CD8-positive, alpha-beta memory T cell (primary cell): ENCODE data around the gene DDX47. TPM values are rescaled to one million over a fixed set of nuclear protein-coding genes. Genes with fewer than 3 reads are reported as not detected.
"Not testable (repeated sequence)": the region's sequence is repeated elsewhere in the genome, so short reads cannot be mapped to it uniquely, and the experiment has no call there.

Experiments
- CTCF ChIA-PET: fragments of 350-600 bp; sonication (Branson Sonifier 250); formaldehyde crosslinking; loops from one replicate; lab custom pipeline; 2021; ENCODE audit warnings: antibody characterized with exemption; lab: Charles Lee
- POLR2A ChIA-PET: fragments of 350-600 bp; sonication (Branson Sonifier 250); formaldehyde crosslinking; loops from one replicate; lab custom pipeline; 2021; ENCODE audit warnings: antibody characterized with exemption; lab: Charles Lee
- DNase-seq, 5 donors: peaks; one replicate each; pipeline versions ENCODE4 v3.0.0 to v3.0.0-alpha.2; 2020 to 2022; ENCODE audit warnings: mixed read lengths in 1 of 5
- H3K27ac ChIP-seq: one replicate; pipeline ENCODE4 v1.7.0; 2013; ENCODE audit warnings: low read depth, mild to moderate bottlenecking, low read length, moderate library complexity
- H3K27me3 ChIP-seq: 2 replicates; pipeline ENCODE4 v1.7.0; 2013; ENCODE audit warnings: low read length, mild to moderate bottlenecking; ENCODE audit not compliant: insufficient read depth, poor library complexity, severe bottlenecking
- H3K36me3 ChIP-seq: 2 replicates; pipeline ENCODE4 v1.7.0; 2013; ENCODE audit warnings: mild to moderate bottlenecking, low read length, moderate library complexity; ENCODE audit not compliant: insufficient read depth
- H3K4me1 ChIP-seq: 2 replicates; pipeline ENCODE4 v1.7.0; 2013; ENCODE audit warnings: mild to moderate bottlenecking, low read length, moderate library complexity; ENCODE audit not compliant: insufficient read depth
- H3K4me3 ChIP-seq: 2 replicates; pipeline ENCODE4 v1.7.0; 2013; ENCODE audit warnings: mild to moderate bottlenecking, low read length
- H3K9me3 ChIP-seq: 2 replicates; pipeline ENCODE4 v1.7.0; 2013; ENCODE audit warnings: mild to moderate bottlenecking, low read length
- H3K27ac Mint-ChIP-seq, 8 donors: one replicate each; pipeline ENCODE4 v1.8.0; 2020 to 2021; ENCODE audit warnings: mixed read lengths in 8 of 8, mild to moderate bottlenecking in 6 of 8, inconsistent platforms in 3 of 8, moderate library complexity in 3 of 8
- H3K27me3 Mint-ChIP-seq, 2 donors: one replicate each; pipeline ENCODE4 v1.8.0; 2020 to 2021; ENCODE audit warnings: mixed read lengths in 2 of 2, mild to moderate bottlenecking in 1 of 2, moderate library complexity in 1 of 2
- H3K36me3 Mint-ChIP-seq, 3 donors: one replicate each; pipeline ENCODE4 v1.8.0; 2020 to 2021; ENCODE audit warnings: mixed read lengths in 3 of 3, inconsistent platforms in 1 of 3, mild to moderate bottlenecking in 1 of 3
- H3K4me1 Mint-ChIP-seq, 3 donors: one replicate each; pipeline ENCODE4 v1.8.0; 2020 to 2021; ENCODE audit warnings: mixed read lengths in 3 of 3, inconsistent platforms in 1 of 3, mild to moderate bottlenecking in 1 of 3
- H3K4me3 Mint-ChIP-seq, 7 donors: one replicate each; pipeline ENCODE4 v1.8.0; 2020 to 2021; ENCODE audit warnings: mixed read lengths in 7 of 7, mild to moderate bottlenecking in 6 of 7, moderate library complexity in 4 of 7, inconsistent platforms in 2 of 7
- H3K9me3 Mint-ChIP-seq, 5 donors: one replicate each; pipeline ENCODE4 v1.8.0; 2020 to 2022; ENCODE audit warnings: mixed read lengths in 5 of 5, mild to moderate bottlenecking in 3 of 5, moderate library complexity in 2 of 5, inconsistent platforms in 1 of 5
- polyA plus RNA-seq: library from polyadenylated mRNA; unstranded; fragments of 300-500 nt; fragmentation: Illumina TruSeq; gene quantifications from one replicate; pipeline ENCODE4 v1.2.3, GENCODE V29; 2021
- total RNA-seq, 2 experiments: library from RNA; stranded (reverse); gene quantifications; one replicate each; pipeline ENCODE4 v1.2.3, GENCODE V29; 2021

The DDX47 gene
- total and polyA plus RNA-seq, 3 experiments from 2014 or later: 64.5 to 106 (median 105) TPM

- H3K4me3 ChIP-seq: no peak overlapping the region
- no peak overlapping the region for H3K4me3 Mint-ChIP-seq
- ChIA-PET POLR2A (no interaction called here), CTCF (interaction anchor here (1.3 kb wide), 1 partner anchor 345 kb away, joined by 3 read pairs; no protein-coding TSS in a partner anchor)
- no peak for DNase-seq
- H3K4me1 Mint-ChIP-seq: no peaks in the 10 kb centered on the region
- H3K27ac Mint-ChIP-seq: no peak overlapping the region
- no peaks in the 10 kb centered on the region for H3K9me3 ChIP-seq
- peaks cover 0 to 4% (median 4%) of the 10 kb centered on the region in 3 donors for H3K36me3 Mint-ChIP-seq
- no peaks in the 10 kb centered on the region for H3K9me3 Mint-ChIP-seq
- no peaks in the 10 kb centered on the region for H3K27me3 Mint-ChIP-seq
- no peaks in the 10 kb centered on the region for H3K27me3 ChIP-seq
- no peaks in the 10 kb centered on the region for H3K36me3 ChIP-seq
- H3K4me1 ChIP-seq: no peaks in the 10 kb centered on the region
- no peak overlapping the region for H3K27ac ChIP-seq
Observed at GRCh38 chr12:12868477-12869235, 55.5 kb downstream of the DDX47 start.

GRCh38 chr12:12870465-12870864 is 57.3 kb downstream of the DDX47 start:
- Histone ChIP-seq H3K9me3 (no peaks in the 10 kb centered on the region), H3K27me3 (no peaks in the 10 kb centered on the region), H3K4me3 (no peak overlapping the region), H3K36me3 (no peaks in the 10 kb centered on the region), H3K4me1 (no peaks in the 10 kb centered on the region), H3K27ac (no peak overlapping the region)
- no peak overlapping the region for H3K27ac Mint-ChIP-seq
- H3K27me3 Mint-ChIP-seq: no peaks in the 10 kb centered on the region
- ChIA-PET POLR2A (no interaction called here), CTCF (no interaction called here)
- peaks cover 0 to 5% (median 0%) of the 10 kb centered on the region in 3 donors for H3K36me3 Mint-ChIP-seq
- H3K4me1 Mint-ChIP-seq: no peaks in the 10 kb centered on the region
- H3K9me3 Mint-ChIP-seq: no peaks in the 10 kb centered on the region
- no peak for DNase-seq
- no peak overlapping the region for H3K4me3 Mint-ChIP-seq

GRCh38 chr12:12871587-12872138 is 58.5 kb downstream of the DDX47 start:
- H3K4me3 ChIP-seq: no peak overlapping the region
- DNase-seq: no peak
- H3K9me3 ChIP-seq: no peaks in the 10 kb centered on the region
- Mint-ChIP-seq H3K27ac (no peak overlapping the region), H3K36me3 (peaks cover 0 to 4% (median 0%) of the 10 kb centered on the region in 3 donors), H3K9me3 (no peaks in the 10 kb centered on the region), H3K4me1 (no peaks in the 10 kb centered on the region), H3K27me3 (no peaks in the 10 kb centered on the region), H3K4me3 (no peak overlapping the region)
- H3K27ac ChIP-seq: no peak overlapping the region
- ChIA-PET POLR2A (no interaction called here), CTCF (no interaction called here)
- no peaks in the 10 kb centered on the region for H3K36me3 ChIP-seq
- H3K4me1 ChIP-seq: no peaks in the 10 kb centered on the region
- no peaks in the 10 kb centered on the region for H3K27me3 ChIP-seq

GRCh38 chr12:12872139-12872933 is 59.2 kb downstream of the DDX47 start:
- H3K36me3 ChIP-seq: no peaks in the 10 kb centered on the region
- H3K27ac ChIP-seq: no peak overlapping the region
- CTCF ChIA-PET: no interaction called here
- H3K4me3 ChIP-seq: no peak overlapping the region
- H3K4me3 Mint-ChIP-seq: no peak overlapping the region
- peaks cover 0 to 4% (median 0%) of the 10 kb centered on the region in 3 donors for H3K36me3 Mint-ChIP-seq
- no peak for DNase-seq
- no peaks in the 10 kb centered on the region for H3K27me3 Mint-ChIP-seq
- no peaks in the 10 kb centered on the region for H3K4me1 ChIP-seq
- H3K9me3 ChIP-seq: no peaks in the 10 kb centered on the region
- no peaks in the 10 kb centered on the region for H3K27me3 ChIP-seq
- POLR2A ChIA-PET: no interaction called here
- H3K4me1 Mint-ChIP-seq: no peaks in the 10 kb centered on the region
- H3K9me3 Mint-ChIP-seq: no peaks in the 10 kb centered on the region
- peak overlapping the region in 1 of 8 donors; percentile 37 for H3K27ac Mint-ChIP-seq

- Mint-ChIP-seq H3K4me3 (no peak overlapping the region), H3K4me1 (no peaks in the 10 kb centered on the region), H3K9me3 (no peaks in the 10 kb centered on the region), H3K27ac (no peak overlapping the region), H3K27me3 (no peaks in the 10 kb centered on the region), H3K36me3 (peaks cover 0 to 4% (median 0%) of the 10 kb centered on the region in 3 donors)
- no peaks in the 10 kb centered on the region for H3K27me3 ChIP-seq
- no peak for DNase-seq
- ChIA-PET CTCF (no interaction called here), POLR2A (no interaction called here)
- no peak overlapping the region for H3K27ac ChIP-seq
- no peak overlapping the region for H3K4me3 ChIP-seq
- H3K36me3 ChIP-seq: no peaks in the 10 kb centered on the region
- no peaks in the 10 kb centered on the region for H3K9me3 ChIP-seq
- no peaks in the 10 kb centered on the region for H3K4me1 ChIP-seq
Observed at GRCh38 chr12:12872934-12873275, 59.8 kb downstream of the DDX47 start.

- no peaks in the 10 kb centered on the region for H3K9me3 ChIP-seq
- peak overlapping the region in 1 of 8 donors; percentile 15 for H3K27ac Mint-ChIP-seq
- H3K9me3 Mint-ChIP-seq: no peaks in the 10 kb centered on the region
Observed at GRCh38 chr12:12874029-12874428, 60.9 kb downstream of the DDX47 start.

GRCh38 chr12:12875301-12875700 is 62.2 kb downstream of the DDX47 start:
- H3K27ac ChIP-seq, H3K36me3 ChIP-seq, H3K4me3 Mint-ChIP-seq, POLR2A ChIA-PET, H3K4me1 Mint-ChIP-seq, H3K36me3 Mint-ChIP-seq, H3K27ac Mint-ChIP-seq, H3K4me3 ChIP-seq, CTCF ChIA-PET, DNase-seq, H3K27me3 ChIP-seq, H3K9me3 ChIP-seq, H3K4me1 ChIP-seq, H3K9me3 Mint-ChIP-seq, H3K27me3 Mint-ChIP-seq: not testable (repeated sequence)

More at GRCh38 chr12:12874029-12874428, 60.9 kb downstream of the DDX47 start:
- H3K4me3 Mint-ChIP-seq: no peak overlapping the region
- no peak for DNase-seq
- POLR2A ChIA-PET: no interaction called here
- H3K36me3 Mint-ChIP-seq: peaks cover 0 to 2% (median 0%) of the 10 kb centered on the region in 3 donors
- CTCF ChIA-PET: no interaction called here
- Histone ChIP-seq H3K4me1 (no peaks in the 10 kb centered on the region), H3K27me3 (no peaks in the 10 kb centered on the region), H3K4me3 (no peak overlapping the region), H3K36me3 (no peaks in the 10 kb centered on the region), H3K27ac (no peak overlapping the region)
- H3K4me1 Mint-ChIP-seq: no peaks in the 10 kb centered on the region
- peaks cover 0 to 2% of the 10 kb centered on the region in 2 donors for H3K27me3 Mint-ChIP-seq

- H3K4me1 ChIP-seq: no peaks in the 10 kb centered on the region
- no peak overlapping the region for H3K27ac ChIP-seq
- ChIA-PET POLR2A (no interaction called here), CTCF (no interaction called here)
- Mint-ChIP-seq H3K27me3 (peaks cover 2 to 8% of the 10 kb centered on the region in 2 donors), H3K27ac (no peak overlapping the region), H3K4me3 (no peak overlapping the region), H3K4me1 (no peaks in the 10 kb centered on the region), H3K36me3 (peaks cover 0 to 1% (median 0%) of the 10 kb centered on the region in 3 donors), H3K9me3 (no peaks in the 10 kb centered on the region)
- no peaks in the 10 kb centered on the region for H3K36me3 ChIP-seq
- no peak overlapping the region for H3K4me3 ChIP-seq
- DNase-seq: no peak
- no peaks in the 10 kb centered on the region for H3K27me3 ChIP-seq
- no peaks in the 10 kb centered on the region for H3K9me3 ChIP-seq
Observed at GRCh38 chr12:12877153-12877768, 64.1 kb downstream of the DDX47 start.
